ENCODE results near the gene SYNDIG1.

Gene SYNDIG1

GRCh38 chr20:24490598-24490997 lies 21.2 kb downstream of the SYNDIG1 start:
- H3K27ac ChIP-seq = no peak overlapping the region
- in situ Hi-C loops (cut with HindIII; ENCODE audit: low pct_ligation_motif_present, low sequenced_read_pairs) = no loop called here
- DNase-seq = no peak

GRCh38 chr20:24491041-24491756 lies 21.8 kb downstream of the SYNDIG1 start:
- in situ Hi-C loops (cut with HindIII; ENCODE audit: low pct_ligation_motif_present, low sequenced_read_pairs) = no loop called here
- TF ChIP-seq, protein P1, sequence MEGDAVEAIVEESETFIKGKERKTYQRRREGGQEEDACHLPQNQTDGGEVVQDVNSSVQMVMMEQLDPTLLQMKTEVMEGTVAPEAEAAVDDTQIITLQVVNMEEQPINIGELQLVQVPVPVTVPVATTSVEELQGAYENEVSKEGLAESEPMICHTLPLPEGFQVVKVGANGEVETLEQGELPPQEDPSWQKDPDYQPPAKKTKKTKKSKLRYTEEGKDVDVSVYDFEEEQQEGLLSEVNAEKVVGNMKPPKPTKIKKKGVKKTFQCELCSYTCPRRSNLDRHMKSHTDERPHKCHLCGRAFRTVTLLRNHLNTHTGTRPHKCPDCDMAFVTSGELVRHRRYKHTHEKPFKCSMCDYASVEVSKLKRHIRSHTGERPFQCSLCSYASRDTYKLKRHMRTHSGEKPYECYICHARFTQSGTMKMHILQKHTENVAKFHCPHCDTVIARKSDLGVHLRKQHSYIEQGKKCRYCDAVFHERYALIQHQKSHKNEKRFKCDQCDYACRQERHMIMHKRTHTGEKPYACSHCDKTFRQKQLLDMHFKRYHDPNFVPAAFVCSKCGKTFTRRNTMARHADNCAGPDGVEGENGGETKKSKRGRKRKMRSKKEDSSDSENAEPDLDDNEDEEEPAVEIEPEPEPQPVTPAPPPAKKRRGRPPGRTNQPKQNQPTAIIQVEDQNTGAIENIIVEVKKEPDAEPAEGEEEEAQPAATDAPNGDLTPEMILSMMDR (IDR thresholded peaks at IDR 0.05; ENCODE audit: low read depth, low read length, missing control alignments) = no peak
- DNase-seq = no peak
- H3K36me3 ChIP-seq (replicated peaks) = no peaks in the 10 kb centered on the region
- no peaks in the 10 kb centered on the region for H3K27me3 ChIP-seq (replicated peaks)
- no peak overlapping the region for H3K4me3 ChIP-seq (ENCODE audit: low read depth, low read length)
- no peak overlapping the region for H3K27ac ChIP-seq

More at GRCh38 chr20:24490598-24490997, 21.2 kb downstream of the SYNDIG1 start:
- Histone ChIP-seq H3K36me3 (replicated peaks) (no peaks in the 10 kb centered on the region), H3K4me3 (ENCODE audit: low read depth, low read length) (no peak overlapping the region), H3K27me3 (replicated peaks) (no peaks in the 10 kb centered on the region)
- TF ChIP-seq, protein P1 (IDR thresholded peaks at IDR 0.05; ENCODE audit: low read depth, low read length, missing control alignments) = no peak

DNA sequence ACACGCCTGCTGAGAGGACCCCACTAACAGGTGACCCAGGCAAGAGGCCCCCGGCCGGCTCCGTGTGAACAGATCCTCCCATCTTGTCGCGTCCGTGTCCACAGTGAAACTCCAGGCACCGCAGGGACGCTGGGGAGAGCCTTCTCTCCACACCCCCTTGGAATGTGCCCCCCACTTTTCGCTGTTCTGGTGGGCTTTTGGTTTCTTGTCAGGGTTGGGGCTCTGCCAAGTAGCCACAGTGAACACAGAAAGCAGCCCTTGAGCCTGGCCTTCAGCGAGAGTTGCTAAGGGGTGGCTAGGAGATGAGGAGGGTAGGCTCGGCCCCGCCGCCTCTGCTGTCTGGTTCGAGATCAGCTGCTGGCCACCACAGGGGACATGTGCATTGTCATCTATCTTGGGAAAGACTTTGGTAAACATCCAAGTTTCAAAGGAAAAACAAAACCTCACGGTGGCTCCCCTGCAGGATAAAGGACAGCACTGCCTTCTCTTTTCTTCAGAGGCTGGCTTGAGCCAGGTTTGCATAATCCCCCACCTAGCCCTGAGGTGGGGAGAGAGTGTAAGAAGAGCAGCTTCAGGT lies 22.7 kb downstream of the SYNDIG1 start:
- in situ Hi-C loops (cut with HindIII; ENCODE audit: low pct_ligation_motif_present, low sequenced_read_pairs) = no loop called here
- TF ChIP-seq, protein P1 (IDR thresholded peaks at IDR 0.05; ENCODE audit: low read depth, low read length, missing control alignments) = peak; percentile 25
- no peak for DNase-seq
- no peaks in the 10 kb centered on the region for H3K27me3 ChIP-seq (replicated peaks)
- no peak overlapping the region for H3K27ac ChIP-seq
- no peak overlapping the region for H3K4me3 ChIP-seq (ENCODE audit: low read depth, low read length)
- H3K36me3 ChIP-seq (replicated peaks) = no peaks in the 10 kb centered on the region

GRCh38 chr20:24492698-24493097 lies 23.3 kb downstream of the SYNDIG1 start:
- no peak overlapping the region for H3K27ac ChIP-seq
- DNase-seq = no peak
- no peaks in the 10 kb centered on the region for H3K27me3 ChIP-seq (replicated peaks)
- H3K4me3 ChIP-seq (ENCODE audit: low read depth, low read length) = no peak overlapping the region
- in situ Hi-C loops (cut with HindIII; ENCODE audit: low pct_ligation_motif_present, low sequenced_read_pairs) = no loop called here
- TF ChIP-seq, protein P1 (IDR thresholded peaks at IDR 0.05; ENCODE audit: low read depth, low read length, missing control alignments) = no peak
- no peaks in the 10 kb centered on the region for H3K36me3 ChIP-seq (replicated peaks)

- no peak overlapping the region for H3K27ac ChIP-seq
- DNase-seq = no peak
- in situ Hi-C loops (cut with HindIII; ENCODE audit: low pct_ligation_motif_present, low sequenced_read_pairs) = no loop called here
- TF ChIP-seq, protein P1 (IDR thresholded peaks at IDR 0.05; ENCODE audit: low read depth, low read length, missing control alignments) = no peak
- no peak overlapping the region for H3K4me3 ChIP-seq (ENCODE audit: low read depth, low read length)
- H3K36me3 ChIP-seq (replicated peaks) = no peaks in the 10 kb centered on the region
- H3K27me3 ChIP-seq (replicated peaks) = no peaks in the 10 kb centered on the region
Observed at GRCh38 chr20:24493181-24493580, 23.8 kb downstream of the SYNDIG1 start.

Measured in brain microvascular endothelial cell (primary cell).